Activated T-helper 1 cell treated with anti-CD3 and anti-CD28 coated beads, Interleukin-12 subunit alpha, Interleukin-12 subunit beta, Interleukin-2, Interleukin-4 antibody, amounts not matched to agents 30 ng/mL and 10 ng/mL and 1 ng/mL, durations not matched to agents 14 hours and 24 hours and 36 hours (primary cell): ENCODE data around the gene ANKS1B. TPM values are rescaled to one million over a fixed set of nuclear protein-coding genes. Genes with fewer than 3 reads are reported as not detected.
"Not testable (repeated sequence)": the region's sequence is repeated elsewhere in the genome, so short reads cannot be mapped to it uniquely, and the experiment has no call there.

Source experiments
- DNase-seq: peaks from one replicate; pipeline ENCODE4 v3.0.0; 2021; ENCODE audit warnings: low spot score
- H3K27ac Mint-ChIP-seq: one replicate; pipeline ENCODE4 v1.8.0; 2021; ENCODE audit warnings: mild to moderate bottlenecking, mixed read lengths
- H3K27me3 Mint-ChIP-seq: one replicate; pipeline ENCODE4 v1.8.0; 2022; ENCODE audit warnings: mild to moderate bottlenecking, moderate library complexity, mixed read lengths; ENCODE audit not compliant: insufficient read depth
- H3K36me3 Mint-ChIP-seq: one replicate; pipeline ENCODE4 v1.8.0; 2021; ENCODE audit warnings: low read depth, mixed read lengths
- H3K4me1 Mint-ChIP-seq: one replicate; pipeline ENCODE4 v1.8.0; 2021; ENCODE audit warnings: low read depth, mixed read lengths
- H3K4me3 Mint-ChIP-seq: one replicate; pipeline ENCODE4 v1.8.0; 2021; ENCODE audit warnings: mild to moderate bottlenecking, moderate library complexity, mixed read lengths
- H3K9me3 Mint-ChIP-seq: one replicate; pipeline ENCODE4 v1.8.0; 2021; ENCODE audit warnings: mixed read lengths
- intact Hi-C: fragments of 100-400 bp; cut with micrococcal nuclease; formaldehyde crosslinking; loops from one replicate; pipeline ENCODE4 v1.15.1; 2024
- total RNA-seq: library from RNA; stranded (reverse); gene quantifications from 2 replicates; pipeline ENCODE4 v1.2.3, GENCODE V29; 2022

The ANKS1B gene
- total RNA-seq, 1 donor from 2014 or later = 2.8 TPM

DNA sequence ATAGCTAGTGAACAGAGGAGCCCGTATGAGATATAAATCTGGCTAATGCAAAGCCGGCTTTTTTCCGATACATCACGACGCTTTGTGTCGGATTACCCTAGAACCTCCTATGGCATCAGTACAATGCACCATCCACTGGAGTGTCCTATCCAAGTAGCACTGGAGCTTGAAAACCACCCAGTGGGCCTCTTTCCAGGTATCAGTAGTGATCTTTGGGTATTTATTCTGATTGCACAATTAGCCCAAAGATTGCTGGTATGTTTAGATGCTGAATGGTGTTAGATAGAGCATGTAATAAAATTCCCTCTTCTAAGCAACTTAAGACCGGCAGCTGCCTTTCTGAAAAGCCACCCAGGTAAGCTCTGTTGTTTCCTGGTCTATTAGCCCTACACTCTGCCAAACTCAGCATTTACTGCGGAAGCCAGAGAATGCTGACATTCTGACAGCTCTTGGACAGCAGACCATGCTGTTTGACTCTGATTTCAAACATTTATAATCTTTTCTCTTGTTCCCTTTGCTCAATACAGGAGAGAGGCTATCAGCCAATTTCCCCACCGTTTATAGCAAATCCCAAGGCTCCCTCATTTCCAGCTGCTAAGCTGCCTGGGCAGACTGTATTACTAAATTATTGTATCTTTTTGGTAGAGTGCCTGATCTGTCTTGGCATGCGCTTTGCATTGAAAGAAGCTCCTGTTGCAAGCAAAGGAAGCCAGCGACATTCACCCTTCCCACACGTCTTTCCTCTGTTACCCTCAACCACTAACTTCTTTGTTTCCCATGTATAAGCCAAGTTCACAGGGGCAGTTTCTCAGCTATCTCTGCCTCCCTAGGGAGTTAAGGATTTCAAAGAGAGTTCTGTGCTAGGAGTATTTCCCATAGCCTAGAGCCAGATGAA is 725.4 kb downstream of the ANKS1B start:
- H3K27me3 Mint-ChIP-seq = no peaks in the 10 kb centered on the region
- intact Hi-C loops = no loop called here
- DNase-seq = no peak
- no peaks in the 10 kb centered on the region for H3K4me1 Mint-ChIP-seq
- no peak overlapping the region for H3K27ac Mint-ChIP-seq
- H3K9me3 Mint-ChIP-seq = no peaks in the 10 kb centered on the region
- no peak overlapping the region for H3K4me3 Mint-ChIP-seq
- no peaks in the 10 kb centered on the region for H3K36me3 Mint-ChIP-seq

GRCh38 chr12:99257672-99258071 is 727.1 kb downstream of the ANKS1B start:
- Mint-ChIP-seq H3K27ac (no peak overlapping the region), H3K4me3 (no peak overlapping the region), H3K27me3 (no peaks in the 10 kb centered on the region), H3K9me3 (no peaks in the 10 kb centered on the region), H3K4me1 (no peaks in the 10 kb centered on the region), H3K36me3 (no peaks in the 10 kb centered on the region)
- intact Hi-C loops = no loop called here
- no peak for DNase-seq

- no peak overlapping the region for H3K27ac Mint-ChIP-seq
- H3K36me3 Mint-ChIP-seq = no peaks in the 10 kb centered on the region
- no peaks in the 10 kb centered on the region for H3K9me3 Mint-ChIP-seq
- DNase-seq = no peak
- H3K4me1 Mint-ChIP-seq = no peaks in the 10 kb centered on the region
- intact Hi-C loops = no loop called here
- H3K27me3 Mint-ChIP-seq = no peaks in the 10 kb centered on the region
- H3K4me3 Mint-ChIP-seq = no peak overlapping the region
These were observed 731.7 kb downstream of the ANKS1B start for GRCh38 chr12:99253068-99253467.

GRCh38 chr12:99250091-99250490 is 734.6 kb downstream of the ANKS1B start:
- H3K4me3 Mint-ChIP-seq = no peak overlapping the region
- intact Hi-C loops = no loop called here
- no peaks in the 10 kb centered on the region for H3K27me3 Mint-ChIP-seq
- no peaks in the 10 kb centered on the region for H3K4me1 Mint-ChIP-seq
- no peak for DNase-seq
- H3K9me3 Mint-ChIP-seq = no peaks in the 10 kb centered on the region
- no peaks in the 10 kb centered on the region for H3K36me3 Mint-ChIP-seq
- H3K27ac Mint-ChIP-seq = no peak overlapping the region

DNA sequence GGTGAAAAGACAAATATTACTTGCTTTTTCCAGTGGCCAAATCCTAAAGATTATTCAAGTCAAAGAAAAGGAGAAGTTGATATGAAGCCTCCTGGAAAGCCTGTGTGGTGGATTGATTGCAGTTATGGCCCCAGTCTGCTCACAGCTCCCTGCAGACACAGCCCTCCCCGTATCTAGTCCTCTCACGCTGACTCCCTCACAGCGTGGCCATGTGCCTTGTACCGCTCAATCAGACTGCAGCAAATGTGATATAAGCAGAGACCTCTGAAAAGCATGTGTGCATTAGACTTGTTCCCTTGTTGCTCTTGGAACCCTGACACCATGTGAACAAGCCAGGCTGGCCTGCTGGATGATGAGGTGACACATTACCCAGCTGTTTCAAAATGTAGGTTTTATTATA is 735.2 kb downstream of the ANKS1B start:
- Mint-ChIP-seq H3K27me3 (no peaks in the 10 kb centered on the region), H3K4me1 (no peaks in the 10 kb centered on the region), H3K27ac (no peak overlapping the region), H3K4me3 (no peak overlapping the region), H3K36me3 (no peaks in the 10 kb centered on the region), H3K9me3 (no peaks in the 10 kb centered on the region)
- no peak for DNase-seq
- intact Hi-C loops = no loop called here

DNA sequence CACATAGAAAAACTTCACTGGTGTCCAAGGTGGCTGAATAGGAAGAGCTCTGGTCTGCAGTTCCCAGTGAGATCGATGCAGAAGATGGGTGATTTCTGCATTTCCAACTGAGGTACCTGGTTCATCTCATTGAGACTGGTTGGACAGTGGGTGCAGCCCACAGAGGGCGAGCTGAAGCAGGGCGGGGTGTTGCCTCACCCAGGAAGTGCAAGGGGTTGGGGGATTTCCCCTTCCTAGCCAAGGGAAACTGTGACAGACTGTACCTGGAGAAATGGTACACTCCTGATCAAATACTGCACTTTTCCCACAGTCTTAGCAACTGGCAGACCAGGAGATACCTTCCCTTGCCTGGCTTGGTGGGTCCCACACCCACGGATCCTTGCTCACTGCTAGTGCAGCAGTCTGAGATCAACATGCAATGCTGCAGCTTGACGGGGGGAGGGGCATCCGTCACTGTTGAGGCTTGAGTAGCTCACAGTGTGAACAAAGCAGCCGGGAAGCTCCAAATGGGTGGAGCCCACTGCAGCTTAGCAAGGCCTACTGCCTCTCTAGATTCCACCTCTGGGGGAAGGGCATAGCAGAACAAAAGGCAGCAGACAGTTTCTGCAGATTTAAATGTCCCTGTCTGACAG is 746.7 kb downstream of the ANKS1B start:
- H3K4me1 Mint-ChIP-seq, H3K9me3 Mint-ChIP-seq, intact Hi-C loops, H3K4me3 Mint-ChIP-seq, H3K27me3 Mint-ChIP-seq, DNase-seq, H3K27ac Mint-ChIP-seq, H3K36me3 Mint-ChIP-seq: not testable (repeated sequence)

DNA sequence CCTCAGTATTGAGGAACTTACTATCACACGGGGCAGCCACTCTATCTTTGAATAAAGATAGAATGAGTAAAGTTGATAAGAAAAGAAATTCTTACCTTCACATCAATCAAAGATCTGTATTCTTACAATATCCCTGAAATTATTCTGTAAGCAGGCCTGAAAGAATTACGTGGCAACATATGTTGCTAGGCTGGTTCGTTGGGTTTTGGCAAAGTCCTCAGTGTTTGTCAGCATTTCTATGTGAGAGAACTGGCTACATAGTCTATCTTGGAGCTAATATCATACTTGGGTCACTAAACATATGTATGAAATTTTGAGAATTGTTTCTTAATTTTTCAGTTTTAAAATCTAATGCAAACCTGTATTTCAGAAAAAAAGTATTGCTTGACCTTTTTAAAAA is 749.4 kb downstream of the ANKS1B start:
- Mint-ChIP-seq H3K9me3 (peaks cover 5% of the 10 kb centered on the region), H3K27me3 (no peaks in the 10 kb centered on the region), H3K27ac (no peak overlapping the region), H3K4me1 (peaks cover 5% of the 10 kb centered on the region), H3K4me3 (no peak overlapping the region), H3K36me3 (no peaks in the 10 kb centered on the region)
- no peak for DNase-seq
- intact Hi-C loops = no loop called here

DNA sequence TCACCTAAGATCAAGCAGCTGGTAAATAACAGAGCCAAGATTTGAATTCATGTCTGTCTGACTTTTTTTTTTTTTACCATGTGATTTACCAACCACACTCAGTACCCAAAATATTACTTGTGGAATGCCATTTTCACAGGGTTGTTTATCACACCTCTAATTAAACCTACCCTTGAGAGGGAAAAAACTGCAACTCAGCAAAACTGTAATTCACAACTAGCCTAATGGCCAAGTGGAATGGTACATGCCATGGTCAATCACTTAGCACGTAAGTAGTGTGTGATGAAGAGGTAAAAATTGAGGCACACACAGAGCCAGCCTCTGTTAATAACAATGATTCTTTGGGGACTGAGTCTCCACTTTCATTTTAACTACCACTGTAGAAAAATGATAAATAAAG is 750.0 kb downstream of the ANKS1B start:
- no peaks in the 10 kb centered on the region for H3K36me3 Mint-ChIP-seq
- intact Hi-C loops = no loop called here
- DNase-seq = no peak
- no peak overlapping the region for H3K4me3 Mint-ChIP-seq
- H3K4me1 Mint-ChIP-seq = peaks cover 5% of the 10 kb centered on the region
- peaks cover 5% of the 10 kb centered on the region for H3K9me3 Mint-ChIP-seq
- no peaks in the 10 kb centered on the region for H3K27me3 Mint-ChIP-seq
- H3K27ac Mint-ChIP-seq = no peak overlapping the region

DNA sequence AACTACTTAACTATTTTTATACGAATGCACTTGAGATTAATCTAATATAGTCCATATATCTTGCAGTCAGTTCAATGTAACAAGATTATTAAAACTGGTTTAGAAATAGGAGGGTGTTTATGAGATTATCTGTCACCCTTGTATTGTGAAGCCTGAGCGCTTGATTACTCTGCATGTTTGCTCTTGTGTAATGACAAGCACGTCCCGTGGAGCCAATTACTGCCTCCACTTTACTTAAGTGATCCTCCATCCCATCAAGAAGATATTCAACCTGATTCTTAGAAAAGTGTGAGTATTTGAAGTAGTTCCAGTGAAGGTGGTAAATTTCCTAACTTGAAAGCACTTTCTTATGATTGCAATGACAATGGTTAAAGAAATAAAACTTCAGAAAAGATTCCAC is 752.4 kb downstream of the ANKS1B start:
- Mint-ChIP-seq H3K4me3 (no peak overlapping the region), H3K27me3 (no peaks in the 10 kb centered on the region), H3K4me1 (no peaks in the 10 kb centered on the region), H3K9me3 (no peaks in the 10 kb centered on the region), H3K36me3 (no peaks in the 10 kb centered on the region), H3K27ac (no peak overlapping the region)
- intact Hi-C loops = no loop called here
- no peak for DNase-seq

DNA sequence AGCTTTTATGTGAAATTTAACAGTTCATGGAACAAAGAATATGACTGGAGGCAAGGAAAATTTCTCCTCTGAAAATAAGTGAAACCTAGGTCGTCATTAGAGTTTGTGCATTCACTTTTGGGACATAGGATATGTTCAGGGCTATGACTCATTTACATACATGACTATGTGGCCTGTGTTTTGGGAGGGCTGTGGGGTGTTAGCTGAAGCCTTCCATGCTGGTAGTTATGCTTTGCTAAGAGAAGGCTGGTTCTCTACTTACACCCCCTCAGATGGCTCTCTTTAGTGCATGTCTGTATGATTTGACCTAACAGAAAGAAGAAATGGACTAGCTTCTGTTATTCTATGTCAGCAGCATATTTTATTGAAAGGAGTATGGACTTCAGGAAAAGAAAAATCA is 753.7 kb downstream of the ANKS1B start:
- no peaks in the 10 kb centered on the region for H3K27me3 Mint-ChIP-seq

GRCh38 chr12:99224237-99224636 is 760.5 kb downstream of the ANKS1B start:
- Mint-ChIP-seq H3K27ac (no peak overlapping the region), H3K4me3 (no peak overlapping the region), H3K36me3 (no peaks in the 10 kb centered on the region), H3K4me1 (no peaks in the 10 kb centered on the region), H3K9me3 (no peaks in the 10 kb centered on the region), H3K27me3 (no peaks in the 10 kb centered on the region)
- DNase-seq = no peak
- intact Hi-C loops = no loop called here

More for the DNA sequence above, 753.7 kb downstream of the ANKS1B start:
- intact Hi-C loops = no loop called here
- no peak overlapping the region for H3K4me3 Mint-ChIP-seq
- H3K9me3 Mint-ChIP-seq = no peaks in the 10 kb centered on the region
- no peaks in the 10 kb centered on the region for H3K36me3 Mint-ChIP-seq
- DNase-seq = no peak
- H3K4me1 Mint-ChIP-seq = no peaks in the 10 kb centered on the region
- no peak overlapping the region for H3K27ac Mint-ChIP-seq

- no peak for DNase-seq
- Mint-ChIP-seq H3K27ac (no peak overlapping the region), H3K9me3 (no peaks in the 10 kb centered on the region), H3K27me3 (no peaks in the 10 kb centered on the region), H3K4me3 (no peak overlapping the region), H3K4me1 (no peaks in the 10 kb centered on the region), H3K36me3 (no peaks in the 10 kb centered on the region)
- intact Hi-C loops = no loop called here
These were observed 761.2 kb downstream of the ANKS1B start for GRCh38 chr12:99223579-99223978.

DNA sequence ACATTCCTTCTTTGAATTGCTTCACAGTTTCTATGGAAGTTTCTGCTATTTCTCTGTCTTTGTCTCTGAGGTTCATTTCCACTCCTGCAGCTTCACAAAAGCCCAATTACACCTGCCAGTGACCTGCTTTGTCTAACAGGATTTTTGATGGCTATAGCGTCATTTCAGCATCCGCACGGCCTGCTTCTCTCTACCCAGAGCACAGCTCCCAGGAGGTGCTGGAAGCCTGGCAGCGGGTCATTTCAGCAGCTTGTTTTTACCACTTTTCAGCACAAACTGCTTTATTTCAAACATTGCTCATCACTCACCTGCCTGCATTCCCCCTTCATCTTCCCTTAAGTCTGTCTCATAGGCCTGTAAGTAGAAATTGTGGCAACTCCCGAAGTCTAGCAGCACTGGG is 771.7 kb downstream of the ANKS1B start:
- H3K27me3 Mint-ChIP-seq = no peaks in the 10 kb centered on the region
- DNase-seq = no peak
- H3K9me3 Mint-ChIP-seq = no peaks in the 10 kb centered on the region
- H3K4me3 Mint-ChIP-seq = no peak overlapping the region
- H3K4me1 Mint-ChIP-seq = no peaks in the 10 kb centered on the region
- intact Hi-C loops = no loop called here
- H3K36me3 Mint-ChIP-seq = no peaks in the 10 kb centered on the region
- no peak overlapping the region for H3K27ac Mint-ChIP-seq
